DND-41 (cell line): ENCODE measurements around the gene GAN.

Experiments
- ATAC-seq: fragments of 200-7000 bp; cut with Tn5 transposase; 3 replicates; pipeline ENCODE4 v1.9.1; 2021; ENCODE audit warnings: low read depth; ENCODE audit not compliant: insufficient read depth
- DNase-seq: peaks from one replicate; pipeline ENCODE4 v3.0.0-alpha.2; 2020
- H2AFZ ChIP-seq: 2 replicates; pipeline ENCODE4 v1.6.0; 2012; ENCODE audit warnings: low read depth, low read length
- H3K27ac ChIP-seq: 2 replicates; pipeline ENCODE4 v1.5.1; 2012; ENCODE audit warnings: low read length, inconsistent platforms
- H3K27me3 ChIP-seq: fragments of 200-600 bp; sonication (generic); 2 replicates; pipeline ENCODE4 v1.6.0; 2012; ENCODE audit warnings: low read length, mild to moderate bottlenecking, inconsistent platforms; ENCODE audit not compliant: insufficient read depth, poor library complexity
- H3K36me3 ChIP-seq: 2 replicates; pipeline ENCODE4 v1.5.1; 2012; ENCODE audit warnings: low read length, inconsistent platforms; ENCODE audit not compliant: insufficient read depth
- H3K4me1 ChIP-seq: 2 replicates; pipeline ENCODE4 v1.5.1; 2012; ENCODE audit warnings: mild to moderate bottlenecking, low read length; ENCODE audit not compliant: insufficient read depth
- H3K4me2 ChIP-seq: 2 replicates; pipeline ENCODE4 v1.6.0; 2012; ENCODE audit warnings: mild to moderate bottlenecking, moderate library complexity, low read length, inconsistent platforms; ENCODE audit not compliant: insufficient read depth
- H3K4me3 ChIP-seq, 2 experiments: fragments of 200-600 bp in 1 of 2; shearing (Covaris generic) in 1 of 2; 2 replicates each; pipeline ENCODE4 v1.5.1; 2012 to 2016; ENCODE audit warnings: inconsistent platforms in 2 of 2, low read length in 2 of 2, mild to moderate bottlenecking in 2 of 2, low read depth in 1 of 2, moderate library complexity in 1 of 2
- H3K79me2 ChIP-seq: 2 replicates; pipeline ENCODE4 v1.6.0; 2012; ENCODE audit warnings: low read length, inconsistent platforms; ENCODE audit not compliant: insufficient read depth
- H3K9ac ChIP-seq: 2 replicates; pipeline ENCODE4 v1.6.0; 2012; ENCODE audit warnings: low read depth, mild to moderate bottlenecking, inconsistent platforms, low read length, moderate library complexity
- H3K9me3 ChIP-seq: 2 replicates; pipeline ENCODE4 v1.5.1; 2012; ENCODE audit warnings: low read length, moderate library complexity, mild to moderate bottlenecking, inconsistent platforms; ENCODE audit not compliant: insufficient read depth, severe bottlenecking
- H4K20me1 ChIP-seq: 2 replicates; pipeline ENCODE4 v1.6.0; 2012; ENCODE audit warnings: low read length; ENCODE audit not compliant: insufficient read depth
- EZH2 ChIP-seq: IDR thresholded peaks from 3 replicates; pipeline ENCODE4 v1.6.1; 2012; ENCODE audit warnings: borderline replicate concordance, low read depth, mild to moderate bottlenecking, moderate library complexity, low read length, inconsistent platforms; ENCODE audit not compliant: severe bottlenecking
- TF ChIP-seq, protein P1 (sequence below): IDR thresholded peaks from 2 replicates; pipeline ENCODE4 v1.5.1; 2012; ENCODE audit warnings: borderline replicate concordance, low read length, moderate library complexity, mild to moderate bottlenecking; ENCODE audit not compliant: poor library complexity, severe bottlenecking; ENCODE audit errors: extremely low read depth

The GAN gene

DNA sequence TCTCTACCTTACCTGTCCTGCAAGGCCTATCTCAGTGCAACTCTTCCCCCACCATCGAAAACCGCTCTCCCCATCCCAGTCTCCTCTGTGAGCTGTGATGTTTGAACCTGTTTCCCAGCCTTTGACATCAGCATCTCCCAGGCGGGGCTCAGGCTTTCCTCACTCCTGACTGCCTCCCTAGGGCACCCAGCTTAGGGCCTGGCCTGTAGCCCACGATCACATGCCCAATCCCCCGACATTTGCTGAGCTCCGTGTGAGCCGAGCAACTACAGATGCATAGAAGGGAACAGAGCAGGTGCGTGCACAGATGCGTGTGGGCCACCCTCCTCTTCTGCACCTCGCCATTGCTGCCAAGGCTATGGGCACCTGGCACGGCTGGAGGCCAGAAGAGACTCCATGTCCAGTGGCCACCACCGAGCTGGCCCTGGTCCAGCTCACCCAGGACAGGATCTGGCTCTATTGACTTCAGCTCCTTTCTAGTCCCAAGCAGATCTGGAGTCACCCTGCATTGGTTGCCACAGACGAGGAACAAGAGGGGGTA, 94.3 kb downstream of the GAN start:
- TF ChIP-seq, protein P1, sequence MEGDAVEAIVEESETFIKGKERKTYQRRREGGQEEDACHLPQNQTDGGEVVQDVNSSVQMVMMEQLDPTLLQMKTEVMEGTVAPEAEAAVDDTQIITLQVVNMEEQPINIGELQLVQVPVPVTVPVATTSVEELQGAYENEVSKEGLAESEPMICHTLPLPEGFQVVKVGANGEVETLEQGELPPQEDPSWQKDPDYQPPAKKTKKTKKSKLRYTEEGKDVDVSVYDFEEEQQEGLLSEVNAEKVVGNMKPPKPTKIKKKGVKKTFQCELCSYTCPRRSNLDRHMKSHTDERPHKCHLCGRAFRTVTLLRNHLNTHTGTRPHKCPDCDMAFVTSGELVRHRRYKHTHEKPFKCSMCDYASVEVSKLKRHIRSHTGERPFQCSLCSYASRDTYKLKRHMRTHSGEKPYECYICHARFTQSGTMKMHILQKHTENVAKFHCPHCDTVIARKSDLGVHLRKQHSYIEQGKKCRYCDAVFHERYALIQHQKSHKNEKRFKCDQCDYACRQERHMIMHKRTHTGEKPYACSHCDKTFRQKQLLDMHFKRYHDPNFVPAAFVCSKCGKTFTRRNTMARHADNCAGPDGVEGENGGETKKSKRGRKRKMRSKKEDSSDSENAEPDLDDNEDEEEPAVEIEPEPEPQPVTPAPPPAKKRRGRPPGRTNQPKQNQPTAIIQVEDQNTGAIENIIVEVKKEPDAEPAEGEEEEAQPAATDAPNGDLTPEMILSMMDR = no peak
- no peak for TF ChIP-seq EZH2
- no peak overlapping the region for H3K27ac ChIP-seq
- DNase-seq (no peak), ATAC-seq (no peak)
- H3K4me2 ChIP-seq = no peak overlapping the region
- no peaks in the 10 kb centered on the region for H4K20me1 ChIP-seq
- H3K27me3 ChIP-seq = no peaks in the 10 kb centered on the region
- peaks cover 6% of the 10 kb centered on the region; the same call in 1 of the 2 replicates for H3K4me1 ChIP-seq
- no peaks in the 10 kb centered on the region for H3K79me2 ChIP-seq
- no peaks in the 10 kb centered on the region for H3K9me3 ChIP-seq
- H3K9ac ChIP-seq = no peak overlapping the region
- H2AFZ ChIP-seq = no peak overlapping the region
- no peak overlapping the region for H3K4me3 ChIP-seq
- H3K36me3 ChIP-seq = no peaks in the 10 kb centered on the region

DNA sequence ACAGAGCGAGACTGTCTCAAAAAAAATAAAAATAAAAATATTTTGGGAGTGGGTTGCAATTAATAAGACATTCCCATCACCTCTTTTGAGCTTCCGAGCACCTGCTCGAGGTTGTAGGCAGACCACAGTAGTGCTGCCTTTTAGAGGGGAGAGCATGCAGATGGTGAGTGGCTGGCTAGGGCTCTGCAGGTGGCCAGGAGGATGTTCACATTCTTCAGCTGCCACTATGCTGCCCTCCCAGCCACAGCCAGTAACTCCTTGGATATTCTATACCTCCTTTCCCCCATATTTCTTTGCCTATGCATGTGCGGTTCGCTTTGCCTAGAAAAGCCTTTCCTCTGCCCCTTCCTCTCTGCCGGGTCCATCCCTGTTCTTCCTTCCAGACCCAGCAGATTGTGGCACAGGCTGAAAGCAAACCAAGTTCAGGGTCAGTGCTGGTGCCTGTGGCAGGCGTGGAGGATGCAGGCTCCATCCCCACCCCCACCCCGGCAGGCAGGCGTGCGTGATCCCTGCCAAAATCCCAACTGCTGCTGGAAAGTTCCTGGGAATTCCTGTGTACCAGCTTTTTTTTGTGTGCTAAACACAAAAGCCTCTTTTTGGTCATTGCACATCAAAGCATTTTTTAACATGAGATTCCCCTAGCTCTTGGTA, 96.0 kb downstream of the GAN start:
- Histone ChIP-seq H3K27ac (no peak overlapping the region), H3K4me3 (no peak overlapping the region), H3K9me3 (no peaks in the 10 kb centered on the region), H2AFZ (no peak overlapping the region), H3K4me1 (peaks cover 5% of the 10 kb centered on the region; the same call in 1 of the 2 replicates), H4K20me1 (no peaks in the 10 kb centered on the region), H3K79me2 (no peaks in the 10 kb centered on the region), H3K4me2 (no peak overlapping the region), H3K36me3 (no peaks in the 10 kb centered on the region), H3K27me3 (no peaks in the 10 kb centered on the region), H3K9ac (no peak overlapping the region)
- no peak for TF ChIP-seq EZH2
- TF ChIP-seq, protein P1 = no peak
- no peak for DNase-seq
- ATAC-seq = peak; percentile 54; the same call in 1 of the 3 replicates

DNA sequence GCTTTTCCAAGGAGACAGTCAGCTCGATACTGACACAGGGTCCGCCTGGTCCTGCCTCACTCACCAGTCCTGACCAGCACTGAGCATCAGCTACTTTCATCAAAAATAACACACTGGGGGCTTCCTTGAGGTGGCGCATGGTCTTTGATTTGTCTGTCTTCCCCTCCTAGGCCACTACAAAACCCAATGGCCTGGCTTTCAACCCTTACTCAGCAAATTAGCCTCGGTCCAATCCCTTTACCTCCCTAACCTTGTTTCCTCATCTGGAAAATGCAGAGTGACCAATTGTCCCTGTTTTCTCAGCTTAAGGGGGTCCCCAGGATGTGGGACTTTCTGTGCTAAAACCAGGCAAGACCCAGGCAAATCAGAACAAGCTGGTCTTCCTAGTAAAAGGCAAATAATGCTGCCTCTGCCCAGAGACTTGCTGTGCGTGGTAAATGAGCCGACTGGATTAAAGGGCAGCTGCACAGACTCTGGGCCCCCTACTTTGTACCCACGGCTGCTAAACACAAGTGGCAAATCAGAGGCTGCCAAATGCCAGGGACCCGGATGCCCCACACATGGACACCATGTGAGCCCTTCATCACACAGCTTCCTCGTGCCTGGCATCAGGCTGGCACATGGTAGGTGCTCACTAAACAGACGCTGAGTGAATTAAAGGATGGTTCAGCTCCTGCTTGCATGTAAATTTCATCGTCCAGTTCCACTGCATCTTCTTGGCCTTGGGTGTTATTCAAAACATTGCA, 98.7 kb downstream of the GAN start:
- Histone ChIP-seq H3K36me3 (no peaks in the 10 kb centered on the region), H3K4me1 (peaks cover 5% of the 10 kb centered on the region; the same call in 1 of the 2 replicates), H3K27me3 (no peaks in the 10 kb centered on the region), H4K20me1 (no peaks in the 10 kb centered on the region), H3K9me3 (no peaks in the 10 kb centered on the region), H2AFZ (no peak overlapping the region), H3K27ac (no peak overlapping the region), H3K9ac (no peak overlapping the region), H3K79me2 (no peaks in the 10 kb centered on the region), H3K4me2 (no peak overlapping the region), H3K4me3 (no peak overlapping the region)
- ATAC-seq (no peak), DNase-seq (no peak)
- TF ChIP-seq, protein P1 = no peak
- TF ChIP-seq EZH2 = no peak
